EH (cell line): ENCODE data around the gene MRPL52.
"Not testable (repeated sequence)": the region's sequence is repeated elsewhere in the genome, so short reads cannot be mapped to it uniquely, and the experiment has no call there.

Experiments used
- DNase-seq: peaks from one replicate; pipeline ENCODE4 v3.0.0-alpha.2; 2015; ENCODE audit warnings: low read depth

The MRPL52 gene

GRCh38 chr14:22811722-22812121 is 18.0 kb upstream of the MRPL52 start:
- DNase-seq, result peak; percentile 10

- no peak for DNase-seq
Measured at GRCh38 chr14:22812744-22813143, 16.9 kb upstream of the MRPL52 start.

GRCh38 chr14:22813145-22813544 is 16.5 kb upstream of the MRPL52 start:
- no peak for DNase-seq

- DNase-seq, result no peak
Measured at GRCh38 chr14:22814373-22814772, 15.3 kb upstream of the MRPL52 start.

- no peak for DNase-seq
Measured at GRCh38 chr14:22814941-22815713, 14.6 kb upstream of the MRPL52 start, which contains the start of gene SLC7A7. TSS of gene SLC7A7 (minus strand) at chr14:22815435. CDS start at chr14:22813398, 2,037 bp downstream.

GRCh38 chr14:22819151-22819988 is 10.3 kb upstream of the MRPL52 start:
- DNase-seq, result peak; percentile 78

- peak; percentile 66 for DNase-seq
Measured at GRCh38 chr14:22820731-22821130, 9.0 kb upstream of the MRPL52 start.

GRCh38 chr14:22821193-22822015 is 8.3 kb upstream of the MRPL52 start:
- DNase-seq, result no peak

GRCh38 chr14:22822016-22822570 is 7.6 kb upstream of the MRPL52 start:
- DNase-seq, result no peak

- DNase-seq, result peak; percentile 90
Measured at GRCh38 chr14:22822571-22823098, 7.1 kb upstream of the MRPL52 start.

- DNase-seq, result peak; percentile 93
Measured at GRCh38 chr14:22824711-22825359, 4.9 kb upstream of the MRPL52 start.

GRCh38 chr14:22829076-22829660 is 519 bp upstream of the MRPL52 start:
- not testable (repeated sequence) for DNase-seq

GRCh38 chr14:22830443-22831010 is 840 bp downstream of the MRPL52 start:
- no peak for DNase-seq

GRCh38 chr14:22835505-22835904 is 5.8 kb downstream of the MRPL52 start:
- DNase-seq, result no peak

GRCh38 chr14:22836301-22837113 is 6.8 kb downstream of the MRPL52 start, which contains the start of gene MMP14:
TSS of gene MMP14 (plus strand) at chr14:22836585. CDS start at chr14:22836818, 233 bp downstream.
- peak; percentile 96 for DNase-seq

GRCh38 chr14:22837114-22837749 is 7.5 kb downstream of the MRPL52 start:
- peak; percentile 67 for DNase-seq

- DNase-seq, result peak; percentile 71
Measured at GRCh38 chr14:22837750-22838538, 8.3 kb downstream of the MRPL52 start.

GRCh38 chr14:22838631-22839041 is 8.9 kb downstream of the MRPL52 start:
- DNase-seq, result peak; percentile 88
